DND-41 (cell line): ENCODE results near the gene MED31.

Source experiments
- ATAC-seq: fragments of 200-7000 bp; cut with Tn5 transposase; 3 replicates; pipeline ENCODE4 v1.9.1; 2021; ENCODE audit warnings: low read depth; ENCODE audit not compliant: insufficient read depth
- DNase-seq: peaks from one replicate; pipeline ENCODE4 v3.0.0-alpha.2; 2020
- H2AFZ ChIP-seq: 2 replicates; pipeline ENCODE4 v1.6.0; 2012; ENCODE audit warnings: low read depth, low read length
- H3K27ac ChIP-seq: 2 replicates; pipeline ENCODE4 v1.5.1; 2012; ENCODE audit warnings: low read length, inconsistent platforms
- H3K27me3 ChIP-seq: fragments of 200-600 bp; sonication (generic); 2 replicates; pipeline ENCODE4 v1.6.0; 2012; ENCODE audit warnings: low read length, mild to moderate bottlenecking, inconsistent platforms; ENCODE audit not compliant: insufficient read depth, poor library complexity
- H3K36me3 ChIP-seq: 2 replicates; pipeline ENCODE4 v1.5.1; 2012; ENCODE audit warnings: low read length, inconsistent platforms; ENCODE audit not compliant: insufficient read depth
- H3K4me1 ChIP-seq: 2 replicates; pipeline ENCODE4 v1.5.1; 2012; ENCODE audit warnings: mild to moderate bottlenecking, low read length; ENCODE audit not compliant: insufficient read depth
- H3K4me2 ChIP-seq: 2 replicates; pipeline ENCODE4 v1.6.0; 2012; ENCODE audit warnings: mild to moderate bottlenecking, moderate library complexity, low read length, inconsistent platforms; ENCODE audit not compliant: insufficient read depth
- H3K4me3 ChIP-seq, 2 experiments: fragments of 200-600 bp in 1 of 2; shearing (Covaris generic) in 1 of 2; 2 replicates each; pipeline ENCODE4 v1.5.1; 2012 to 2016; ENCODE audit warnings: inconsistent platforms in 2 of 2, low read length in 2 of 2, mild to moderate bottlenecking in 2 of 2, low read depth in 1 of 2, moderate library complexity in 1 of 2
- H3K79me2 ChIP-seq: 2 replicates; pipeline ENCODE4 v1.6.0; 2012; ENCODE audit warnings: low read length, inconsistent platforms; ENCODE audit not compliant: insufficient read depth
- H3K9ac ChIP-seq: 2 replicates; pipeline ENCODE4 v1.6.0; 2012; ENCODE audit warnings: low read depth, mild to moderate bottlenecking, inconsistent platforms, low read length, moderate library complexity
- H3K9me3 ChIP-seq: 2 replicates; pipeline ENCODE4 v1.5.1; 2012; ENCODE audit warnings: low read length, moderate library complexity, mild to moderate bottlenecking, inconsistent platforms; ENCODE audit not compliant: insufficient read depth, severe bottlenecking
- H4K20me1 ChIP-seq: 2 replicates; pipeline ENCODE4 v1.6.0; 2012; ENCODE audit warnings: low read length; ENCODE audit not compliant: insufficient read depth
- CTCF ChIP-seq: IDR thresholded peaks from 2 replicates; pipeline ENCODE4 v1.5.1; 2012; ENCODE audit warnings: borderline replicate concordance, low read length, moderate library complexity, mild to moderate bottlenecking; ENCODE audit not compliant: poor library complexity, severe bottlenecking; ENCODE audit errors: extremely low read depth
- EZH2 ChIP-seq: IDR thresholded peaks from 3 replicates; pipeline ENCODE4 v1.6.1; 2012; ENCODE audit warnings: borderline replicate concordance, low read depth, mild to moderate bottlenecking, moderate library complexity, low read length, inconsistent platforms; ENCODE audit not compliant: severe bottlenecking

MED31 gene

GRCh38 chr17:6683081-6683684 lies 31.8 kb upstream of the MED31 start:
- Histone ChIP-seq H3K27me3 (peaks cover 33% of the 10 kb centered on the region), H3K36me3 (no peaks in the 10 kb centered on the region), H3K27ac (no peak overlapping the region), H3K9me3 (no peaks in the 10 kb centered on the region), H2AFZ (no peak overlapping the region), H3K79me2 (no peaks in the 10 kb centered on the region), H3K9ac (no peak overlapping the region), H3K4me1 (no peaks in the 10 kb centered on the region), H4K20me1 (peaks cover 9% of the 10 kb centered on the region), H3K4me2 (no peak overlapping the region), H3K4me3 (no peak overlapping the region)
- DNase-seq (no peak), ATAC-seq (no peak)
- TF ChIP-seq CTCF (no peak), EZH2 (no peak)

DNA sequence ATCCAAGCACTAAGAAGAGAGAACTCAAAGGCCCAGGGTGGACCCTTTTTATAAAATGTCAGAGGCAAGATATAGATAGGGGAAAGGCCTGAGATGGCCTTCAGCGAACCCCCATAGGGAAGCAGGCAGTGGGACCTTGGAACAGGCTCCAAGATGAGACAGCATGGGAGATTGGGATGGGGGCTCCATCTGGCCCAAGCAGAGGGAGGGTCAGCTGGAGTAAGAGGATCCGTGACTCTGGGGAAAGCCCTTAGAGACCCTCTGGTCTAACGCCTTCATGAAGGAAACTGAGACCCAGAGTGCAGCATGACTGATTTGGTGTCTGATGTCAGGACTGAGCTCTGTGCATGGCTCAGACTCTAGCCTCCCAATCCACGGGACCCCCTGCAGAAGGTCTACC lies 30.9 kb upstream of the MED31 start:
- TF ChIP-seq EZH2 (no peak), CTCF (no peak)
- H3K27me3 ChIP-seq = peaks cover 42% of the 10 kb centered on the region
- no peak overlapping the region for H3K27ac ChIP-seq
- H3K36me3 ChIP-seq = no peaks in the 10 kb centered on the region
- no peaks in the 10 kb centered on the region for H3K9me3 ChIP-seq
- DNase-seq (no peak), ATAC-seq (no peak)
- no peak overlapping the region for H3K4me3 ChIP-seq
- H3K4me1 ChIP-seq = no peaks in the 10 kb centered on the region
- no peak overlapping the region for H3K4me2 ChIP-seq
- no peaks in the 10 kb centered on the region for H3K79me2 ChIP-seq
- H2AFZ ChIP-seq = no peak overlapping the region
- H3K9ac ChIP-seq = no peak overlapping the region
- H4K20me1 ChIP-seq = peaks cover 16% of the 10 kb centered on the region

GRCh38 chr17:6681671-6682070 lies 30.3 kb upstream of the MED31 start:
- Histone ChIP-seq H2AFZ (no peak overlapping the region), H3K9ac (no peak overlapping the region), H3K4me2 (no peak overlapping the region), H3K9me3 (no peaks in the 10 kb centered on the region), H3K79me2 (no peaks in the 10 kb centered on the region), H3K27ac (no peak overlapping the region), H3K27me3 (peaks cover 48% of the 10 kb centered on the region), H3K36me3 (no peaks in the 10 kb centered on the region), H3K4me1 (no peaks in the 10 kb centered on the region), H4K20me1 (peaks cover 19% of the 10 kb centered on the region), H3K4me3 (no peak overlapping the region)
- no peak for TF ChIP-seq EZH2
- no peak for TF ChIP-seq CTCF
- DNase-seq = no peak
- no peak for ATAC-seq
